Psoas muscle (tissue), 8 donors: Measurements from ENCODE around the gene CES3. TPM values are rescaled to one million over a fixed set of nuclear protein-coding genes. Genes with fewer than 3 reads are reported as not detected.

Experiments used
- ATAC-seq, 4 donors: fragments of 200-7000 bp; cut with Tn5 transposase; one replicate each; pipeline ENCODE4 v1.9.1; 2020; ENCODE audit warnings: moderate library complexity in 3 of 4, mild to moderate bottlenecking in 2 of 4
- DNase-seq, 2 donors: peaks; one replicate each; pipeline ENCODE4 v3.0.0-alpha.2; 2020
- H3K27ac ChIP-seq: fragments of 200-600 bp; one replicate; pipeline ENCODE4 v1.8.0; 2022
- H3K27me3 ChIP-seq, 3 donors: fragments of 200-600 bp in 1 of 3; one replicate each; pipeline versions ENCODE4 v1.6.1 to v1.8.0; 2013 to 2022; ENCODE audit warnings: low read length in 2 of 3, mild to moderate bottlenecking in 2 of 3, moderate library complexity in 1 of 3; ENCODE audit not compliant: insufficient read depth in 3 of 3
- H3K36me3 ChIP-seq, 2 donors: fragments of 200-600 bp in 1 of 2; one replicate each; pipeline versions ENCODE4 v1.6.1 to v1.8.0; 2013 to 2022; ENCODE audit warnings: low read depth in 1 of 2, mild to moderate bottlenecking in 1 of 2, moderate library complexity in 1 of 2; ENCODE audit not compliant: insufficient read depth in 1 of 2
- H3K4me1 ChIP-seq: fragments of 200-600 bp; one replicate; pipeline ENCODE4 v1.8.0; 2022
- H3K4me3 ChIP-seq: fragments of 200-600 bp; one replicate; pipeline ENCODE4 v1.8.0; 2022; ENCODE audit warnings: mild to moderate bottlenecking
- H3K9me3 ChIP-seq: fragments of 200-600 bp; one replicate; pipeline ENCODE4 v1.8.0; 2022
- WGBS, 3 donors: extraction: QIAGEN DNeasy Blood & Tissue Kit; methylation state at CpG; one replicate each; pipeline versions ENCODE4 v1.1.6 to v1.1.7; 2013; 5-methylcytosine and 5-hydroxymethylcytosine counted together
- intact Hi-C, 2 donors: fragments of 100-400 bp; cut with DNase I; formaldehyde crosslinking; loops; one replicate each; pipeline versions ENCODE4 v1.11.0 to v1.14.2; 2022
- polyA plus RNA-seq, 3 donors: library from polyadenylated mRNA; stranded (reverse); fragments of 200-250 nt; gene quantifications; one replicate each; pipeline ENCODE4 v1.2.3, GENCODE V29; 2013
- total RNA-seq, 4 donors: library from RNA; stranded (reverse); fragmentation: NEBNext Ultra II Directional in 2 of 4; extraction: Animal tissue kit (Norgen Biotek cat#: 25700) in 2 of 4; gene quantifications; one replicate each; pipeline versions ENCODE4 v1.2.1 to v1.2.4, GENCODE V29; 2021 to 2023
- TF ChIP-seq, protein P1 (sequence below): fragments of 200-600 bp; IDR thresholded peaks from one replicate; pipeline ENCODE4 v1.8.0; 2022; ENCODE audit warnings: antibody characterized with exemption
- donor health status: healthy with polysubstance abuse.
- donor health status: DM: no; HTN: no; CAD: no; lungs with moderate emphysema.
- donor health status: Bipolar disorder and iron deficiency.
- donor health status: healthy.
- donor health status: DM: yes; HTN: yes; CAD: no.
- donor health status: DM: no; HTN: no; CAD: no.
- donor health status: DM: no; HTN: no; CAD: no.
- donor health status: DM: yes; HTN: yes; CAD: no.

The CES3 gene
- total and polyA plus RNA-seq, 7 donors: 0.48 to 15.2 (median 9.7) TPM

DNA sequence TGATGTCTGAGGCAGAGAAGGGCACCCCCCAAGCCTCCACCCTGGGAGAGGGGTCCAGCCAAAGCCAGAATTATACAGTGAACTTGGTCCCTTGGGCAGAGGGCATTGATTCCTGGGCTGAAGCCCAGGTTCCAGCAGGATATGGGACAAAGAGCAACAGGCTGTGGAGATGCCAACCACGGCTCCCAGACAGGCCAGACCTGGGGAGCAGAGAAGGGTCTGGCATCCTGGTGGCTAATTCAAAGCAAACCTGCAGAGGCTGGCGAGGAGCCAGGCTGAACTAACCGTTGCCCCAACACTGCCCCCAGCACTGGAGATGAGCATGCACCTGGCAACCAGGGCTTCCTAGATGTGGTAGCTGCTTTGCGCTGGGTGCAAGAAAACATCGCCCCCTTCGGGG is 3.0 kb downstream of the CES3 start:
- ATAC-seq (no peak), DNase-seq (peak in 1 of 2 donors; percentile 42)
- 56 to 65% (median 63%) methylated on average over 6 of the region's 6 CpGs for WGBS, 3 donors

DNA sequence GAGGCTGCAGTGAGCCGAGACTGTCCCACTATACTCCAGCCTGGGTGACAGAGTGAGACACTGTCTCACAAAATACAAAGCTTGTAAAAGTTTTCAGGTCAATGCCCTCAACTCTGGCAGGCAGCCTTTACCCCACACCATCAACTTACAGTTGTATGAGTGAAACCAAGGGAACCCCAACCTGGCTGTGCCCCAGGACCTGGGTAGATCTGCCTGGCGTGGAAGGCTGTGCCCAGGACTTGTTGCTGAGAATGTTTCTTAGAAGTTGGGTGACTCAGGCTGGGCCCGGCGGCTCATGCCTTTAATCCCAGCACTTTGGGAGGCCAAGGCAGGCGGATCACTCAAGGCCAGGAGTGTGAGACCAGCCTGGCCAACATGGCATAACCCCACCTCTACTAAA is 7.8 kb downstream of the CES3 start:
- Histone ChIP-seq H3K27ac (no peak overlapping the region), H3K4me3 (no peak overlapping the region), H3K9me3 (no peaks in the 10 kb centered on the region), H3K27me3 (no peaks in the 10 kb centered on the region), H3K36me3 (peaks cover 0 to 90% of the 10 kb centered on the region in 2 donors), H3K4me1 (no peaks in the 10 kb centered on the region)
- DNase-seq (peak in 1 of 2 donors; percentile 13), ATAC-seq (no peak)
- TF ChIP-seq, protein P1, sequence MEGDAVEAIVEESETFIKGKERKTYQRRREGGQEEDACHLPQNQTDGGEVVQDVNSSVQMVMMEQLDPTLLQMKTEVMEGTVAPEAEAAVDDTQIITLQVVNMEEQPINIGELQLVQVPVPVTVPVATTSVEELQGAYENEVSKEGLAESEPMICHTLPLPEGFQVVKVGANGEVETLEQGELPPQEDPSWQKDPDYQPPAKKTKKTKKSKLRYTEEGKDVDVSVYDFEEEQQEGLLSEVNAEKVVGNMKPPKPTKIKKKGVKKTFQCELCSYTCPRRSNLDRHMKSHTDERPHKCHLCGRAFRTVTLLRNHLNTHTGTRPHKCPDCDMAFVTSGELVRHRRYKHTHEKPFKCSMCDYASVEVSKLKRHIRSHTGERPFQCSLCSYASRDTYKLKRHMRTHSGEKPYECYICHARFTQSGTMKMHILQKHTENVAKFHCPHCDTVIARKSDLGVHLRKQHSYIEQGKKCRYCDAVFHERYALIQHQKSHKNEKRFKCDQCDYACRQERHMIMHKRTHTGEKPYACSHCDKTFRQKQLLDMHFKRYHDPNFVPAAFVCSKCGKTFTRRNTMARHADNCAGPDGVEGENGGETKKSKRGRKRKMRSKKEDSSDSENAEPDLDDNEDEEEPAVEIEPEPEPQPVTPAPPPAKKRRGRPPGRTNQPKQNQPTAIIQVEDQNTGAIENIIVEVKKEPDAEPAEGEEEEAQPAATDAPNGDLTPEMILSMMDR: no peak
- WGBS, 3 donors: 75 to 86% (median 77%) methylated on average over 5 of the region's 5 CpGs
- intact Hi-C loops: no loop called here

More for the DNA sequence above, 3.0 kb downstream of the CES3 start:
- H3K27me3 ChIP-seq: no peaks in the 10 kb centered on the region
- H3K27ac ChIP-seq: no peak overlapping the region
- TF ChIP-seq, protein P1: no peak
- intact Hi-C loops: loop anchor here (5.0 kb wide), 2 partner anchors 38 to 193 kb away; partner anchors contain the start of genes FBXL8 (in 1 of the 2) and TRADD (in 1 of the 2)
- no peak overlapping the region for H3K4me3 ChIP-seq
- peaks cover 0 to 86% of the 10 kb centered on the region in 2 donors for H3K36me3 ChIP-seq
- no peaks in the 10 kb centered on the region for H3K9me3 ChIP-seq
- H3K4me1 ChIP-seq: peaks cover 8% of the 10 kb centered on the region

DNA sequence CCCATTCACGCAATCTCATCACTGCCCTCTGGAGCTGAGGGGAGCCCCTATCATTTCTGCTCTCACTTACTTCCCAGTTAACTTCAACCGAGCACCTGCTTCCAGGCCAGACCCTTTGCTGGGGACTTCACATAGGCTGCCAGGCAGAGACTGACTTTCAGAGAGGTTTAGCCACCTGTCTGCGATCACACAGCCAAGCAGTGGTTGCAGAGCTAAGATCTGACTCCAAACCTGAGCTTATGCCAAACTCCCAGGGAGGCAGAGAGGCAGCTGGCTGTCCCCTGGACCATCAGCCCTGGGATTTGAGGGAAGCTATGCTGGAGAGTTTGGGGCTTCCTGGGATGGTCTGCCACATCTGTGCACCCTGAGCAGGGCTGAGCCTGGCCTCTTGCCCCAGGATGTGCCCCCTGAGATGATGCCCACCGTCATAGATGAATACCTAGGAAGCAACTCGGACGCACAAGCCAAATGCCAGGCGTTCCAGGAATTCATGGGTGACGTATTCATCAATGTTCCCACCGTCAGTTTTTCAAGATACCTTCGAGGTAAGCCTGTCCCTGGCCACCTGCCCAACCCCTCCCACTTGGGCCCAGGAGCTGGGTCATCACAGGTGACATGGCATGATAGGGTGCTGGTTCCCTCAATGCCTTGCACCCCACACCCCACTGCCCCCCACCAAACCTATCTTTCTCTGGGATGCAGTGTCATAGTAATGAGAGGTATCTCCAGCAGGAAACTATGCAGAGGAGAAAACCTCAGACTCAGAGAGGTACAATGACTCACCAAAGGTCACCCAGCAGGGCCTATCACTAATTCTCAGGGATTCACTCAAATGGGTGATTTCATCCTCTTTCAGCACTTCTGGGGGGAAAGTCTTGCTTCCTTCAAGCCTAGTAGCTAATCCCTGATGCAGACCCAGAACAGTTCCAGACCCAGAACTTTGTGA is 10.0 kb downstream of the CES3 start:
- Histone ChIP-seq H3K27me3 (no peaks in the 10 kb centered on the region), H3K9me3 (no peaks in the 10 kb centered on the region), H3K27ac (no peak overlapping the region), H3K4me3 (no peak overlapping the region), H3K4me1 (no peaks in the 10 kb centered on the region), H3K36me3 (peaks cover 0 to 75% of the 10 kb centered on the region in 2 donors)
- ATAC-seq: no peak
- TF ChIP-seq, protein P1: no peak
- 60 to 69% (median 62%) methylated on average over 10 of the region's 10 CpGs for WGBS, 3 donors
- intact Hi-C loops: no loop called here
- DNase-seq: peak in 1 of 2 donors; percentile 33

DNA sequence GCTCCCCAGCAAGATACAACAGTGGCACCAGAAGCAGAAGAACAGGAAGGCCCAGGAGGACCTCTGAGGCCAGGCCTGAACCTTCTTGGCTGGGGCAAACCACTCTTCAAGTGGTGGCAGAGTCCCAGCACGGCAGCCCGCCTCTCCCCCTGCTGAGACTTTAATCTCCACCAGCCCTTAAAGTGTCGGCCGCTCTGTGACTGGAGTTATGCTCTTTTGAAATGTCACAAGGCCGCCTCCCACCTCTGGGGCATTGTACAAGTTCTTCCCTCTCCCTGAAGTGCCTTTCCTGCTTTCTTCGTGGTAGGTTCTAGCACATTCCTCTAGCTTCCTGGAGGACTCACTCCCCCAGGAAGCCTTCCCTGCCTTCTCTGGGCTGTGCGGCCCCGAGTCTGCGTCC is 11.9 kb downstream of the CES3 start:
- H3K36me3 ChIP-seq: peaks cover 0 to 57% of the 10 kb centered on the region in 2 donors
- no peaks in the 10 kb centered on the region for H3K27me3 ChIP-seq
- H3K27ac ChIP-seq: no peak overlapping the region
- no peak for DNase-seq
- H3K9me3 ChIP-seq: no peaks in the 10 kb centered on the region
- intact Hi-C loops: no loop called here
- no peaks in the 10 kb centered on the region for H3K4me1 ChIP-seq
- ATAC-seq: no peak
- no peak overlapping the region for H3K4me3 ChIP-seq
- 76 to 89% (median 85%) methylated on average over 9 of the region's 9 CpGs for WGBS, 3 donors
- TF ChIP-seq, protein P1: no peak
